HG02943 (cell line): ENCODE data around the gene RAB11FIP3.
"Not testable (repeated sequence)": the region's sequence is repeated elsewhere in the genome, so short reads cannot be mapped to it uniquely, and the experiment has no call there.

Source experiments
- ATAC-seq: cut with Tn5 transposase; IDR thresholded peaks from one replicate; pipeline ENCODE4 v1.9.1; 2021; ENCODE audit warnings: mild to moderate bottlenecking, low read depth, moderate library complexity; ENCODE audit not compliant: unreplicated experiment

The RAB11FIP3 gene

DNA sequence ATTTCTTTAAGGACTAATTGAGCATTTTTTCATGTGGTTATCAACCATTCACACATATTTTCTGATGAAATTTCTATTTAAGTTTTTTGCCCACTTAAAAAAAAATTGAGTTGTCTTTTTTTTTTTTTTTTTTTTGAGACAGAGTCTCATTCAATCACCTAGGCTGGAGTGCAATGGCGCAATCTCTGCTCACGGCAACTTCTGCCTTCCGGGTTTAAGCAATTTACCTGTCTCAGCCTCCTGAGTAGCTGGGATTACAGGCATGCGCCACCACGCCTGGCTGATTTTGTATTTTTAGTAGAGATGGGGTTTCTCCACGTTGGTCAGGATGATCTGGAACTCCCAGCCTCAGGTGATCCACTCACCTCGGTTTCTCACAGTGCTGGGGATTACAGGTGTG lies 34.3 kb downstream of the RAB11FIP3 start:
- ATAC-seq: no peak

DNA sequence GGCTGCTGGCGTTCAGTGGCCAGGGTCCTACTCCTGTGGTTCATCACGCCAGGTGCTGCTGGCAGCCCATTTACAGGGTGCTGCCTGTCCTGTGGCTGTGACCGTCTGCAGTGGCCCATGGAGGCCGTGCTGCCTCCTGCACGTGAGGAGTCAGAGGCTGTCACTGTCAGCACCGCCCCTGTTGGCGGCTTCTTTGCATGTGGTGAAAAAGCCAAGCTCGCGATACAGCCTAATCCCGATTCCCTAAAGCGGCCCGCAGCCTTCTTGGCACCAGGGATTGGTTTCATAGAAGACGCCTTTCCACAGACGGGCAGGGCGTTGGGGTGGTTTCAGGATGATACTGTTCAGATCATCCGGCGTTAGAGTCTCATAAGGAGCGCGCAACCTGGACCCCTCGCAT lies 35.3 kb downstream of the RAB11FIP3 start:
- ATAC-seq: no peak

- no peak for ATAC-seq
Observed at GRCh38 chr16:463071-463470, 37.6 kb downstream of the RAB11FIP3 start.

DNA sequence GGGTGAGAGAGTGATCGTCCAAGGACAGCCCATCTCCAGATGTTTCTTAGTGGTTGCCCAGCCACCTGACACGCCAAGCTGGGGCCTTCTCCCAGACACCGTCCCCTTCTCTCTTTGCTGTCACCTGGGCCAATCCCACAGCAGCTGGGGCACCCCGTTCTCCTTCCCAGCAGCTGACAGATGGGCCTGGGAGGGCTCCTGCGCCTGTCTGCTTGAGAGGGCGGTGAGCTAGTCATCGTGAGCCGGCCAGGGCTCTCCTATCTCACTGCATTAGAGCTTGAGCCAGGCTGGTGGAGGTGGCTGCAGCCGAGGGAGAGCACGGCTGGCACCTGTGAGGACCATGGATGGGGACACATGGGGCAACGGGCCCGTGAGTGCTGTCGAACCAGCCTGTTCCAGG lies 41.2 kb downstream of the RAB11FIP3 start:
- ATAC-seq: no peak

DNA sequence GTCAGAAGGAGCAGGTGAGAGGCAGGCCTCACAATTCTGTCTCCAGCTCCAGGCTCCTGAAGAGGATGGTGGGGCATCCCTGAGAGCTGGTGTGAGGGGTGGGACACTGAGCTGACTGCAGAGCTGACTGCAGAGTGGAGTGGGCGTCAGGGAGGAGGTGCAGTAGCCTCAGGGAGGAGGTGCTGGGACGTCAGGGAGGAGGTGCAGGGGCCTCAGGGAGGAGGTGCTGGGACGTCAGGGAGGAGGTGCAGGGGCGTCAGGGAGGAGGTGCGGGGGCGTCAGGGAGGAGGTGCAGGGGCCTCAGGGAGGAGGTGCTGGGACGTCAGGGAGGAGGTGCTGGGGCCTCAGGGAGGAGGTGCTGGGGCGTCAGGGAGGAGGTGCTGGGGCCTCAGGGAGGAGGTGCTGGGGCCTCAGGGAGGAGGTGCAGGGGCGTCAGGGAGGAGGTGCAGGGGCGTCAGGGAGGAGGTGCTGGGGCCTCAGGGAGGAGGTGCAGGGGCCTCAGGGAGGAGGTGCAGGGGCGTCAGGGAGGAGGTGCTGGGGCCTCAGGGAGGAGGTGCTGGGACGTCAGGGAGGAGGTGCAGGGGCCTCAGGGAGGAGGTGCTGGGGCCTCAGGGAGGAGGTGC lies 41.9 kb downstream of the RAB11FIP3 start:
- not testable (repeated sequence) for ATAC-seq

- ATAC-seq: no peak
Observed at GRCh38 chr16:468068-468821, 42.8 kb downstream of the RAB11FIP3 start.

DNA sequence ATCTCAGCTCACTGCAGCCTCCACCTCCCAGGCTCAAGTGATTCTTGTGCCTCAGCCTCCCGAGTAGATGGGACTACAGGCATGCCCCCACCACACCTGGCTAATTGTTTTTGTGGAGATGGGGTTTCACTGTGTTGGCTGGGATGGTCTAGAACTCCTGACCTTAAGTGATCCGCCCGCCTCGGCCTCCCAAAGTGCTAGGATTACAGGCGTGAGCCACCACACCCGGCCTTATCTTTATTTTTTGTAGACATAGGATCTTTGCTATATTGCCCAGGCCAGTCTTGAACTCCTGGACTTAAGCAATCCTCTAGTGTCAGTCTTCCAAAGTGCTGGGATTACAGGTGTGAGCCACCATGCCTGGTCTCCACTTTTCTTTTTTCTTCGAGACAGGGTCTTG lies 44.0 kb downstream of the RAB11FIP3 start:
- not testable (repeated sequence) for ATAC-seq

DNA sequence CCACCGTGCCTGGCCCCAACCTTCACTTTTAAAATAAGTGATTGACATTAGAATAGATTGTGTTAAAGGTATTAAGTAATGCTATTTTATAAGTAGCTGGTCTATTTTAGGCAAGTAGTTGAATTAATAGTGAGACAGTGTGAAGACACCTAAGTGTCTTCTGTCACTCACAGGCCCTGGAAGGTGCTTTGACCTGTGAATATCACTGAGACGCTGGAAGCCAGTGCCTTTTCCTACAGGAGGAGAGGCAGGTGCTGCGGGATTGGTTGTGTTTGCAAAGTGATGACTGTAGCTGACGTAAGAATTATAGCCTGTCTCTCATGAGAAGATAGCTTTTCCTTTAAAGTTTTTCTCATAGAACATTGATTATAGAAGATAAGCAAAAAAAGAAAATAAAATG lies 45.0 kb downstream of the RAB11FIP3 start:
- ATAC-seq: no peak

DNA sequence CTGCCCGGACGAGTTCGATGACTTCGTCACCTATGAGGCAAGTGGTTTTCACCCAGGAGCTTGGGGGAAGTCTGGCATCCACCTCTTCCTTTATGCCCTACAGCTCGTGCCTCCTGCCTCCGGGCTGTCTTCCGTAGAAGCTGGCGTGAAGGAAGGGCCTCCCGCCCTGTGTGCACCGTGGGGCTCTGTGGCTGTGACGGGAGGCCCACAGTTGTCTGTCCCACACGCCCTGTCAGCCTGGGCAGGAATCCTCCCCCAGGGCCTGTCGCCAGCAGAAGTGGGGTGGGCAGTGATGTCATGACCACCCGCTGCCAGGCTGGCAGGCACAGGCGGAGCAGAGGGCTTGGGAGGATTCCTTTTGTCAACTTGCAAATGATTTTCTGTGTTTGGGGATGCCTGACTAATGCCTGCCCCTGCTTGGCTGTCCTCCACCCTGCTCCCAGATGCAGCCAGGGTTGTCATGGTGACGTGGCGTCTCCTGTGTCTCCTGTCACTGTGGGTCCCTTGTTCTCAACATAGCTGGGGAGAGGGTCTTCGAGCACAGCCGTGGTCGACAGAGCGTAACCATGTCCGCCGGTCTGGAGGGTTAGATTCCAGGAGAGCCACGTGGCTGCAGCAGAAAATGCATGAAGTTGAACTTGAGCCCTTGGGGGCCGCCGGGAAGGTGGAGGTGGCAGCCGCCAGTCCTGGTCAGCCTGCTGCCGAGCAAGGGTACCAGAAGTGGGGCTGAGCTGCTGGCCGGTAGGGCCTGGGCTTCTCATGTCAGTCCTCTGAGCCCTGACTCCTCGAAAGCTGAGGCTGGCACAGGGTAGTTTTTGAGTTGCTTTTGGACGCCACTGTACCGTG lies 46.1 kb downstream of the RAB11FIP3 start:
- ATAC-seq: no peak

GRCh38 chr16:472199-472504 lies 46.7 kb downstream of the RAB11FIP3 start:
- no peak for ATAC-seq

DNA sequence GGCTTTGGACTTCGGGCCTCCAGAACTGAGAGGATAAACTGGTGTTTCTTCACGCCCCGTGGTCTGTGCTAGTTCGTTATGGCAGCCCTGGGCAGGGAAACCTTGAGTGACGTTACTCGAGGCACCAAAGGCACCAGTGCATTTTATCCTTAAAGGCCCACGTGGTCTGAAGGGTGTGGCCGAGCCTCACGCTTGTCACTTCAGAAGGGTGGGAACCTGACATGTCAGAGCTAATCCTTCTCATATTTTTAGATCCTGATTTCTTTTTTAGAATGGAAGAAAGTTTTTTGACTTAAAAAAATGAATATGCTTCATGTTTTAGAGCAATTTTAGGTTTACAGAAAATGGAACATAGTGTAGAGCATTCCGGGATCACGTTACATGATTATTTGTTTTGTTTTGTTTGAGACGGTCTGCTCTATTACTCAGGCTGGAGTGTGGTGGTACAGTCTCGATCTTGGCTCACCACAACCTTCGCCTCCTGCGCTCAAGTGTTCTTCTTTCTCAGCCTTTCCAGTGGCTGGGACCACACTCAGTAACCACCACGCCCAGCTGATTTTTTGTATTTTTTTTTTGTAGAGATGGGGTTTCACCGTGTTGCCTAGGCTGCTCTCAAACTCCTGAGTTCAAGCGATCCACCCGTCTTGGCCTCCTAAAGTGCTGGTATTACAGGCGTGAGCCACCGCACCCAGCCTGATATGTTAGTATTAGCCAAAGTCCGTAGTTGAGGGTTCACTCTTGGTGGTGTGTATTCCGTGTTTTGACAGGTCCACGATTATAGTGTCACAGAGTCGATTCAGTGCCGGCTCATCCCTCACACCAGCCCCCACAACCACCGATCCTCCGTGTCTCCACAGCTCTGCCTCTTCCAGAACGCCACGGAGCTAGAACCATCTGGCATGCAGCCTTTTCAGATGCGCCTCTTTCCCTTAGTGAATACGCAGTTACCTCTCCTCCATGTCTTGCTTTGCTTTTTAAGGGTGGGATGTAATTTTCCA lies 47.9 kb downstream of the RAB11FIP3 start:
- ATAC-seq: no peak

GRCh38 chr16:474420-475122 lies 49.1 kb downstream of the RAB11FIP3 start:
- no peak for ATAC-seq

- ATAC-seq: no peak
Observed at GRCh38 chr16:476039-476438, 50.6 kb downstream of the RAB11FIP3 start.

- no peak for ATAC-seq
Observed at GRCh38 chr16:477301-478157, 52.1 kb downstream of the RAB11FIP3 start.

- not testable (repeated sequence) for ATAC-seq
Observed at GRCh38 chr16:478287-478686, 52.8 kb downstream of the RAB11FIP3 start.

- no peak for ATAC-seq
Observed at GRCh38 chr16:482468-483185, 57.2 kb downstream of the RAB11FIP3 start.

DNA sequence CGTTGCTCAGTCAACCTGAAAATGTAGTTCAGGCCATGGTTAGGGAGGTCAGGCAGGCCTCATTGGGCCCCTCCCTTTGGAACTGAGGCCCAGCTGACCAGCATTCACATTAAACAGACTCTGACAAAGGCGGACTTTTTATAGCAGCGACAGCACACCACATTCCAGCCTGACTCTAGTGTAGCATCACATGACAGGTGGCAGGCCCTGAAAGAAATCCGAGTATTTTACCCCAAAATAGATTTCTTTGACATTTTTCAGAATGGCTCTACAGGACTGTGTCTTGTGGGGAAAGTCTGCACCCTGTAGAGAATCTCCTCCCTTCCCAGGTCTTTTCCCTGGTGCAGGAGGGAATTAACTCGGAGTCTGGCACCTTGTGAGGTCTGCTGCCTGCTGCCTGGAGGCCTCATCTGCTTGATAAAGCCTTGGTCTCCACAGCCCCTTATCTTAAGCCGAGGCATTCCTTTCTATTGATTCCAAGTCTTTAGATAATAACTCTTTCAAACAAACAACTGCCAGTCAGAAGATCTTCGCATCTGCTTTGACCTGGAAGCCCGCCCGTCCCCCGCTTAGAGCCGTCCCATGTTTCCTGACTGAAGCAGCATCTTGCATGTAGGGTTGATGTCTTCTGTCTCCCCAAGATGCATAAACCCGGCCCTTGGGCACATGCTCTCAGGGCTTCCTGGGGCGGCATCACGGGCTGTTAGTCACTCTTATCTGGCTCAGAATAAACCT lies 58.1 kb downstream of the RAB11FIP3 start:
- no peak for ATAC-seq

DNA sequence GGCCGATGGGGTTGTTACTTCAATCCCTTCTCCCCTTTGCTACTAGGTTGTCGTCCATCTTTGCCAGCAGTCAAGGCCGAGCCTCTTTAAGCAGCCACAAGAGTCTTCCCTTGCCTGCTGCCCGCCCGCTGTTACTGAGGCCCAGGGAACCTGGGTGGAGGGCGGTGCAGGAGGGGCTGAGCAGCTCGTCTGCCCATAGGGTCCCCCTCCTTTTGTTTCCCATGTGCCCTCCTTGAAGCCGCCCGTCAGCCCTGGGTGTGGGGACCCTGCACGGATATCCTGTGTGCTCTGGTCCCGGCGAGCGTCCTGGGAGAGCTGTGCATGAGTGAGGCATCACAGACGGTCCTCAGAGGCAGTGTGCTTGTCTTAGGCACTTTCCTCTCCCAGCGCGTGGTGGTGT lies 64.2 kb downstream of the RAB11FIP3 start:
- no peak for ATAC-seq
